PC-9 (cell line): ENCODE data around the gene ADGRA3.

Experiments used
- CTCF ChIP-seq: fragments of 200-600 bp; sonication (generic); conservative IDR thresholded peaks from 2 replicates; pipeline ENCODE4 v1.6.1; 2017; ENCODE audit warnings: mixed run types, antibody characterized with exemption, mild to moderate bottlenecking, moderate library complexity
- EZH2 ChIP-seq: fragments of 200-600 bp; sonication (generic); IDR thresholded peaks from 2 replicates; pipeline ENCODE4 v1.8.0; 2017; ENCODE audit warnings: antibody characterized with exemption, low read depth

DNA sequence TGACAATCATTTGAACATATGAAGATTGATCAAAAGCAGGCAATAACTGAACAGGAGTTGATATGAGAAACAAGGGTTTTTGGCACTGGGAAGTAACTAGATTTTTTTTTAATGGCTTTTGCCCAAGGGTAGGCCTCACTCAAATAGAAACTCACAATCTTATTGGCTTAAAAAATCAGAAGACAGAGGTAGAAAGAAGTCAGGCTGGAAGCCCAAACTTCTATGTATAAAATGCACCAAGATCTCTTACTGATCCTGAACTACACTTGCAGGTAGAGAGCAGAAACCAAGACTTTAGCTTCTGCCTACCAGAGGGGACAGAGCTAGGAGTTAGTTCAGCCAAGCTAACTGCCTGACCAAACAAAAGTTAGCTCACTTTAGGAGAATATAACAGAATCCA lies 74.9 kb downstream of the ADGRA3 start:
- no peak for TF ChIP-seq EZH2
- no peak for TF ChIP-seq CTCF
